ENCODE results near the gene HSD17B12.

Gene HSD17B12

DNA sequence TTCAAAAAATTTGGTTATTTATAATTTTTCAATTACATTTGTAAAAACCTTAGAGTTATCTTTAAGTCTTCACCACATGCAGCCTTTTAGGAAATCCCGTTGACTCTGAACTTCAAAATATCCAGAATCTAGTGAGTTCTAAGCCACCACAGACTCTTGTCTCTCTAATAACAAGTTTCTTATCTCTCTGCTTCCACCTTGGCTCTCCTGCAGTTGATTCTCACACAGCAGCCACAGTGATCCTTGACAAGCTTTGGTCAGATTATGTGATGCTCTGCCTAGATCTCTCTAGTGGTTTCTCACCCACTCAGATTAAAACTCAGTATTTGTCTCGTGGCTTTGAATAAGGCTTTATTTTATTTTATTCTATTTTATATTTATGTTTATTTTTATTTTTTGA lies 8.6 kb downstream of the HSD17B12 start:
- DNase-seq: no peak

DNA sequence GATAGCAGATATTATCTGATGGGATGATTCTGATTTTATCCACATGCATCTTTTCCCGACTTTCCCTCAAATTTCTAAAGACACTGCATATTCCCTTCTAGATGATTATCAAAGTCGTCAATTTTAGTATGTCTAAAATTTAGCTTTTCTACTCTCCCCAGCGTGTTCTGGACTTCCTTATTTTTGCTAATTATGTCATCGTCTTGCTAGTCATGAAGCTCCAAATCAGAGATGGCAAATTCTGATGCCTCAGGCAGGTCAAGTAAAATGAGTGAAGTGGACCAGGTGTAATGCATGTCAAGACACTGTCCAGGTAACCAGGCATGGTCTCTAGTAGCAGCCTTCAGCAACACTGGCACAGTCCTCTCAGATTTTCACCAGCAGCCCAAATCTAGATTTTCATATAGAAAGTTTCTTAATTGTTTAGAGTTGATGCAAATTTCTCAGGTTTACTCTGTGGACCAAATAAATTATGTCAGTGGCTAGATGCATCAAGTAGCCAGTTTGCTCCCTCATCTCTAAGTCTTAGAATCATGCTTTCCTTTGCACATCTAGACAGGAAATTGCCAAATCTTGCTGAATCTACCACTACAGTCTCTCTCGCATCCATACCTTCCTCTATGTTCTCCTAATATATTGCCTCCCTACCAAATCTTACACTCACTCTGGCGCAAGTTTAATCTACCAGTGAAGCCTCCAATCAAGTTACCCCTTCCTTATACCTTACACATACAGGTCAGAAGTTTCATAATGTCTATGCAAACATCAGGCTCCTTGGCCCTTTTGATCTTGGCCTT lies 10.6 kb downstream of the HSD17B12 start:
- no peak for DNase-seq

DNA sequence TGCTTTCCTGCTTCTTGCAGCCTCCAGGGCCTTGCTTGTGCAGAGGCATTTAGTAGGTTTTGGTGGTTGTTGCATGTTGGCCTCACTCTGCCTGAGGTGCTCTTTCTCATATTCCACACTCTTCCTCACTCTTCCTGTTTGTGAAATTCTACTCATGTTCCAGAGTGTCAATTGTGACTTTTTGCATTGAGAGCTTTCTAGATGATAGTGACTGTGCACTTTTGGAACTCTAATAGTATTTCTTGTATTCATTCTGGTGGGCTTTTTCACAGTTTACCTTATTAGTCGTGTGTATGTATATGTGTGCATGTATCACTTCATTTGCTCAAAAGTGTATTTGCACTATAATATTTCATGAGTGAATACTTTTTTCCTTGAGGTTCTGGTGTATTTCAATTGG lies 11.3 kb downstream of the HSD17B12 start:
- no peak for DNase-seq

DNA sequence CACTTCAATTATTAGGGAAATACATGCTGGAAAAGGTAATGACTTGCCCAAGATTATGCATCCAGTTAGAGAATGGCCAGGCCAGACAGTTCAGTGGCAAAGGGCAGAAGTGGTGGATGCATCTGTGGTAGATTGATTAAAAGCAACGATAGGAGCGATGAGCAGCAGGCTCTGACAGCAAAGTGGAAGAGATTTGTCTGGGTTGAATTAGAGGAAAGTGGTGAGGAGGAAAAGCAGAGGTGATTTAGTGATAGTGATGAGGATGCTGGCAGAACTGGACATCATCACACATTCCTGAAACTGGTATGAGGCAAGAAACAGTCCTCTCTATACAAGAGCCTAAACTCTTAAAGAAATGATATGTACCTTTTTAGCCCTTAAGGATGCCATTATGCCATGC lies 12.5 kb downstream of the HSD17B12 start:
- DNase-seq: no peak

DNA sequence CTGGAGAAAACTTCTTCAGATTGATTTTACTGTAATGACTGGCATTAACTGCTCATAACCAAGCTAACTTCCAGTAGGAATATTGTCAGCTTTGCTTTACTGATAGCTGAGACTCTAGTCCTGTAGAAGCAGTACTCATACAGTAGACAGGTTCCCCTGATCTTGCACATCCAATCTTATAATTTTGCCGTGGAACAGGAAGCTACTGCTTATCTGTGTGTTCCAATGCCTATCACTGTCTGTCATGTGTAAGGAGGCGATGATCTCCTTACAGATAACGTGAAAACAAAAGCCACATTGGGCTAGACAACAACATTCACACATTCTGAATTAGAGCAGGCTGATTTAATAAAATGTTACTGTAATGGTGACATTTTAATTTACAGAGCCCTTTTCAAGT lies 13.2 kb downstream of the HSD17B12 start:
- no peak for DNase-seq

DNA sequence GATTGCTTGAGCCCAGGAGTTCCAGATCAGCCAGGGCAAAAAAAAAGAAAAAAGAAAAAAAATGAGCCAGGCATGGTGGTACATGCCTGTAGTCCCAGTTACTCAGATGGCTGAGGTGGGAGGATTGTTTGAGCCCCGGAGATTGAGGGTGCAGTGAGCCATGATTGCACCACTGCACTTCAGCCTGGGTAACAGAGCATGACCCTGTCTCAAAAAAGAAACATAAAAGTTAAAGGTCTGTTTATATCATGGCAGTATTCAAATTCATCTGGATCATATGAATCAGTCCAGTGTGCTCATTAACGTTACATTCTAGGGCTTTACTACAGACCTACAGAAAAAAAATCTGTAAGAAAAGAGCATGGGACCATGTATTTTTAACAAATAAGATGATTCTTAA lies 13.9 kb downstream of the HSD17B12 start:
- DNase-seq: no peak

DNA sequence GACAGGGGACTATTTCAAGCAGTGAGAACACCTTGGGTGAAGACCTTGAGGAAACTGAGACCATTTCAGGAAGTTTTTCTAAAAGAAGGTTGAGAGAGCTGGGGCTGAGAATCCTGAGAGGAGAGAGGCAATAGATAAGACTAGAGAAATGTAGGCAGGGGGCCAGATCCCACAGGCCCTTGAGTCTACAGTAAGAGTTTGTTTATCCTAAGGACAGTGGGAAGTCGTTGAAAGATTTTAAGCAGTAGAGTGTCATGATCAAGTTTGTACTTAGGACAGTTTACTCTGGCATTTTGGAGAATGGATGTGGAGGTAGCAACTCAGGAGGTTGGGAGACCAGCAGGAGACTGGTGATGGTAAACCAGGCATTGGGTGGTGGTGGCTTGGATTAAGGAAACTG lies 17.1 kb downstream of the HSD17B12 start:
- no peak for DNase-seq

DNA sequence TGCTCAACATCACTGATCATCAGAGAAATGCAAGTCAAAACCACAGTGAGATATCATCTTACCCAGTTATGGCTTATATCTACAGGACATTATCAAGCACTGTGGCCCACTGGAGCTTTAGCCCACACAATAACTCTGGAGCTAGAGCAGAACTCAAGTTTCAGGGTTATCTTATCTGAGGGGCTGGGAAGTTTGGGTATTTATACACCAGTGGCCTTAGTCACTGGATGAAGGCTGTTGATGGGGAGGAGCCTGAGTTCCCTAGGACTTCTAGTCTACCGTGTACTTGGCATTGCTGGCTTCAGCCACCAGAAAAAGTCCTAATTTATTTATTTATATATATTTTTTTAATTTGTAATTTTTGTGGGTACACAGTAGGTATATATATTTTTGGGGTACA lies 19.3 kb downstream of the HSD17B12 start:
- DNase-seq: no peak

DNA sequence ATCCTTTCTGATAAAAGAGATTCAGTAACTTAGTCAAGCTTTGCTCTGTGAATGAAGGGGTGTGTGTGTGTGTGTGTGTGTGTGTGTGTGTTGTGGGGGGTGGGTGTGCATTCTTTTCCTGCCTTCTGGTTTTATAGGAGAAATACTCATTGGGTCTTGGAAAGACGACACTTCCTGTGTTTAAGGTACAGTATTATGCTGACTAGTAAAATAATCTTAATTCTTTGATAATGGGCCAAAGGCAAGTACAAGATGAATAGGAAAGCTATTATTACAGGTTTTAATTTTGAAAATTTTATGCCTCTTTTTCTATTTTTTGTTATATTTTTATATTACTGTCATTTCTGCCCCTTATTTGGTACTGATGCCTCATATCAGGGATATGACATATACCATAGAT lies 26.1 kb downstream of the HSD17B12 start:
- no peak for DNase-seq

DNA sequence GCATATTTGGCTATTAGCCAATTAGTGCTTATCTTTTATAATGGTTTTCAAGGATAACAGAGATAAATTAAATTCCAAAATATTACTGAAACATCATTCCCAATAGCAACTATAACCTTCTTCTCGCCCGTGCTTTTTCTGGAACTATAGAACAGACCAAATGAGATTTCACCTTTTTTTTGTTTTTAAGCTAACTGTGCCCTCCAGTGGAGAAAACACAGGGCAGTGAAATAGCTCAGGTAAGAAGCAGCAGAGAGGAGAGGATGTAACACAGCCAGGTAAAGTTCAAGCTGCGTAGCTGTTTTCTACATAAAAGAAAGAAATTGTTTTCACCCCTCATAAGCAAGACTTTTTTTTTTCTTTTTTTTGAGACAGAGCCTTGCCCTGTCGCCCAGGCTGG lies 28.2 kb downstream of the HSD17B12 start:
- no peak for DNase-seq

DNA sequence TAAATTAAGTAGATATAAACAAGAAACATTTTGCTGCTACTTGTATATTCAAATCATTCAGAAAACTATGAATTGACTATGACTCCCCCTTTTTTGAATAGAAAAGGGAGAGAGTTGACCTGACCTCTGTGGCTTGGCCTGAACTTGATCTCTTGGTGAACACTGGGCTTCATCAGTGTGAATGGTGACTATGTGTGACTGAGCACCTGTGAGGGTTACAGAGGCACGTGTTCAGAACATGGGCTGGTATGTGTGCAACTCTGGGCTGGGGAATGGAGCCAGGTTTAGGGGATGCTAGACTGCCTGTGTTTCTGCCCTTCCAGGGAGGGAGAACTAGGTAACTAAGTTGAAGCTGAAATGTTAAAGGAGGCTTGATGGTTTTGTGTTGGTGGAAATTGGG lies 29.2 kb downstream of the HSD17B12 start:
- DNase-seq: no peak

DNA sequence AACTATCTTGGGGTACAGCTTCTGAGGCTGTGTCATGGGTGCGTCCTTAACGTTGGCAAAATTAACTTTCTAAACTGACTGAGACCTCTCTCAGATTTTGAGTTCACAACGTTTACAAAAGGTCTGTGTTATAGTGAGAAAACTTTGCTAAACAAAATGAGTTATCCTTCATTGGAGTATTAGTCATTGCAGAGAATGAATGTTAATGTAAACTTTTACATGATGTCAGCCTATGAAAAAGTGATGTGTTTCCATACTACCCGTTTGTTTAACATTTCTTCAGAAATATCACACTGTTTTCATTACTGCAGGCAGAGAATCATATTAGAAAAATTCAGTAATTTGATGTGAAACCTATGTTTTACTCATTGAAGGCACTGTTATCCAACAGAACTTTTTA lies 32.1 kb downstream of the HSD17B12 start:
- no peak for DNase-seq

DNA sequence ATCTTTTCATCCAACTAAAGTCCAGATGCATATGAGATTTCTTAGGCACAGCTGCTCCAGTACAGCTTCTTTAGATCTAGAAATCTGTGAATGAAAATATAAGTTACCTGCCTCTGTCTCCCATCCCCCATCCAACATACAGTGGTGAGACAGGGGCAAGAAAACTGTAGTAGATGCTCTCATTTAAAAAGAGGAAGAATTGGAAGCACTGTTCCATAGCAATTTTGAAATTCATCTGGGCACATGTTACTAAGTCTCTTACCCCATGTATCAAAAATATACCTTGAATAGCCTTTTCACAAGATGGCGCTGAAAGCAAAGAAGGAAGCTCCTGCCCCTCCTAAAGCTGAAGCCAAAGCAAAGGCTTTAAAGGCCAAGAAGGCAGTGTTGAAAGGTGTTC lies 37.8 kb downstream of the HSD17B12 start:
- no peak for DNase-seq

DNA sequence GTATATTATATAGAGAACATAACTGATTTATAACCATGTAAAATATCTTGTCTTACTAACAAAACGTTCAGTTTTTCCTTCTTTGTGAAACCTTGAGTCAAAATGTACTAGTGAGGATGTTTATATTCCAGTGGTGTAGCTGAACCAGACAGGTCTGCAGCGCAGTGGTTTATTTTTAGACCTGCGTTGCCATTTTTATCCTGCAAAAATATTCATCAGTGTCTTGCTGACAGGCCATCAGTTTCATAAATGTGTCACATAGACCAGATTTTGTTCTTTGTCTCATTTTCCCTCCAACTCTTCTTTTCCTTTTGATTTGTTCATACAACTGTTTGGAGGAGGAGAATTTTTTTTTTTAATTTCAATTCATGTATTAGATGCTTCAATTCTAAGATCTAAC lies 43.1 kb downstream of the HSD17B12 start:
- DNase-seq: no peak

DNA sequence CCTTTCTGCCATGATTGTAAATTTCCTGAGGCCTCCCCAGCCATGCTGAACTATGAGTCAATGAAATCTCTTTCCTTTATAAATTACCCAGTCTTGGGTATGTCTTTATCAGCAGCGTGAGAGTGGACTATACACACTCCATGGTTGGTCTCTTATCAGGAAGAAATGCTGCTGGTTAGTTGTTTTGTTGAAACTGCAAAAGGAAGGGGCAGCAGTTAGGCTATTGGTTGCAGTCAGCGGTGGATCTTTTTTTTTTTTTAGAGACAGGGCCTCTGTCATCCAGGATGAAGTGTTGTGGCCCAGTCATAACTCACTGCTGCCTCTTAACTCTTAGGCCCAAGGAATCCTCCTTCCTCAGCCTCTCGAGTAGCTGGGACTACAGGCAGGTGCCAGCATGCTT lies 51.7 kb downstream of the HSD17B12 start:
- no peak for DNase-seq

DNA sequence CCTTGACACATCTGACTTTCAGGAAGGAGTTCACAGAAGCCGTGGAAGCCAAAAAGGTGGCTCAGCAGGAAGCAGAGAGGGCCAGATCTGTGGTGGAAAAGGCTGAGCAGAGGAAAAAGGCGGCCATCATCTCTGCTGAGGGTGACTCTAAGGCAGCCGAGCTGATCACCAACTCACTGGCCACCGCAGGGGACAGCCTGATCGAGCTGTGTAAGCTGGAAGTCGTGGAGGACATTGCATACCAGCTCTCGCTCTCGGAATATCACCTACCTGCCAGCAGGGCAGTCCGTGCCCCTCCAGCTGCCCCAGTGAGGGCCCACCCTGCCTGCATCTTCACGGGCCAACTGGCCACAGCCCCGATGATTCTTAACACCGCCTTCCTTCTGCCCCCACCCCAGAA lies 53.7 kb downstream of the HSD17B12 start:
- DNase-seq: no peak

DNA sequence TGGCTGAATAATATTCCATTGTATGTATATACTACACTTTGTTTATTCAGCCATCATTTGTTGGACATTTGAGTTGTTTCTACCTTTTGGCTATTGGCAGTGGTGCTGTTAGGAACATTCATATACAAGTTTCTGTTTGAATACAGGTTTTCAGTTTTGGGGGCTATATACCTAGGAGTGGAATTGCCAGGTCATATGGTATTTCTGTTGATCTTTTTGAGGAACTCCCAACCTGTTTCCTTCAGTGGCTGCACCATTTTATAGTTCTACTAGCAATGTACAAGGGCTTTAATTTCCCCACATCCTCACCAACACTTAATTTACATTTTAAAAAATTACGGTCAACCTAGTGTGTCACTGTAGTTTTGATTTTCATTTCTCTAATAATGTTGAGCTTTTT lies 54.6 kb downstream of the HSD17B12 start:
- DNase-seq: no peak

DNA sequence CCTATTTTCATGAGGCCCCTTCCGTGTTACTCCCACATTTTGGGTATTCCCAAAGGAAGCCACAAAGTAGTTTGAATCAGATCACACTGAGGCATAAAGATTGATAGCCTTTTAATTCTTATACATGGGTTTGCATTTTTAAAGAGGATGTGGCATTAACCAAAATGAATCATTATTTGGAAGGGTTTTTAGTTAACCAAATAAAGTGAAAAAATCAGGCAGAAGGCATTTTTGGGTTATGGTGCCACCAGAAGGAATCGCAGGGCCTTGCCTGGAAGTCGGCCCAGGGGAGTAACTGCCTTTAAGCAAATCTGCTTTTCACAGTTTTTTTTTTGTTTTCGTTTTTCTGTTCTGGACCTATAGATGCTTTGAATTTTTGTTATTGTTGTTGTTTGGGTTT lies 55.4 kb downstream of the HSD17B12 start:
- no peak for DNase-seq

DNA sequence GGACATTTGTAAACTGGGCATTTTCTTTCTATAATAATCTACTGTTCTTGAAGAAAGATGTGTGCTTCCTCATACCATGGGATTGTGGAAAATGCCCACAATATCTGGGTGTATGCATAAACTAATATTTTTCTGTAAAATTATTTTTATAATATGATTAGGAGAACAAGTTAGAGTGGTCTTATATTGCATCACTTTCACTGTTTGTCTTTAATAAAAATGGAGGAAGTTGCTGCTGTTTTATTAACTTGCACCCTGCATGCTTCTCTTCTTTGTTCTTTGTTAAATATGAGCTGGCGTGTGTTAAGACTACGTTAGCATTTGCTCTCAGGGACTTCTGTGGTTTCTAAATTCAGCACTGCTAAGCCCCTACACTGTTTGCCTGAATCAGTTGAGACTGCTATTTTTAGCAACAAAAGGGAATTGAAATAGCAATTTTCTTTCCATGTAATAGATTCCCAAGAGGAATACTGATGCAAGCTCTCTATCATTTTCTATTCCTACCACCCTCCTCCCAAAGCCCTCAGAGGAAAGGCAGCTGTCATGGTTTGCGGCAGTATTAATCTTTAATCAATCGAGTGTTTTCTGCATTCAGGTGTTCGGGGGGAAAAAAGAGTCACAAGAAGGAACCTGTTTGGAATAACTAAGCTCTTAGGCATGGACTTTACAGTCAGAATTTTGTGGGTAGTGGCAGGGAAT lies 56.1 kb downstream of the HSD17B12 start:
- DNase-seq: no peak

DNA sequence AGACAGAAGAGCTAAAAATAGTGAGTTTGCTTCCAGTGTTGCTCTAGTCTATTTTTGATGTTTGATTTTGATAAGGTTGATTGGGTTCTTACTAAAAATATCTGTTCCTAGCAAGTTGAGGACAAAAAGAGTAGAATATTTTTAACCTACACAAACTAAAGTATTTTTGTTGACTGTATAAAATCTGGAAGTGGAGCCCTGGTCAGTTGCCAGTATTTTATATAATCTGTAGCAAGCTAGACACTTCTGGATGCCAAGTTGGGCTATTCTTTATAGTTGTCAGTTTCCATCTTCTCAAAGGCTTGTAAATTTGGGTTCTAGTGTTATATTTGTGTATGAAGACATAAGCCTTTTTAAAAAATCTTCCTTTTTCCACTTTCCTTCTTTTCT lies 56.7 kb downstream of the HSD17B12 start:
- DNase-seq: no peak

DNA sequence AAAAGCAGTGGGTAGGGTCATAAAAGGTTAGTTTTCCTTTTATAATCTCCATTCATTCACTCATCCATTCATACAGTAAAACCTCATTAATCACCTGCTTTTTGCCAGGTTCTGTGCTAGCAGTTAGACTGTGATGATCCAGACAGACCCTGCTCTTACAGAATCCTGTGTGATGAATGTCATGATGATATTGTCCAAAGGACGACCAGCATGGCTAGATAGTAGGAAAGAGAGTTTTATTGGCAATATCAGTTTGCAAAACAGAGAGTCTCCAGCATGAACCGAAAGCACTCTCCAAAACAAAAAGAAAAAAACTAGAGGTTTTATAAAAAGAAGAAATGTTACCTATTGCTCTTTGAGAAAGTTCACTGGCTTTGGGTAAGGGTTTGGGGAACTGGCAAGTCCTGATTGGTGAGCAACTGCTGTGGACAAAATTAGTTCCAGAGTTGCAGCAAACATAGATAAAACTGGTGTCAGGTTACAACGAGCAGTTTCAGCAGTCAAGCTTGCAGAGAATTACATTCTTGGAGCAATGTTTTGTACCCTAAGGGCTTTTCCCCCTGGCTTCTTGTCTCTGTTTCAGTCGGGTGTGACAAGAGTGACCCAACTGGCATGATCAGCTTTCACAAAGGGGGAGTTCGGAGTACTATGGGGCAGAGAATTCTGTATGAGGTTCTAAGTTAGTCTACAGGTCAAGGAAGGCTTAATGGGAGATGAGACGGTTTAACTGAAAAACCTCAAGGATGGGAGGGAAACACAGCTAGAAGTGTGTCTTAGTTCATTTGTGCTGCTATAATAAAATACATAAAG lies 58.3 kb downstream of the HSD17B12 start:
- no peak for DNase-seq

DNA sequence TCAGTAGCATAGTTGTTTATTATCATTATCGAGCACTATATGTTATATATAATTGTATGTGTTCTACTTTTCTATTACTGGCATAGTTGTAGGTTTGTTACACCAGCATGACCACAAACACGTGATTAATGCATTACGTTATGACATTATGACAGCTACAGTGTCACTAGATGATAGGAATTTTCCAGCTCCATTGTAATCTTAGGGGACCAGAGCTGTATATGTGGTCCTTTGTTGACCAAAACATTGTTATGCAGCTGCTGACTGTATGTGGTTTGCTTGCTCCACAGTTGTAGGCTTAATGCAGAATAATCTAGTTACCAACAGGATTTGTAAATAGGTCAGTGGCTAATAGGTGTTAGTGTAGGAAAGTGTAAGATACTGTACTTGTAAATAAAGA lies 66.1 kb downstream of the HSD17B12 start:
- no peak for DNase-seq

DNA sequence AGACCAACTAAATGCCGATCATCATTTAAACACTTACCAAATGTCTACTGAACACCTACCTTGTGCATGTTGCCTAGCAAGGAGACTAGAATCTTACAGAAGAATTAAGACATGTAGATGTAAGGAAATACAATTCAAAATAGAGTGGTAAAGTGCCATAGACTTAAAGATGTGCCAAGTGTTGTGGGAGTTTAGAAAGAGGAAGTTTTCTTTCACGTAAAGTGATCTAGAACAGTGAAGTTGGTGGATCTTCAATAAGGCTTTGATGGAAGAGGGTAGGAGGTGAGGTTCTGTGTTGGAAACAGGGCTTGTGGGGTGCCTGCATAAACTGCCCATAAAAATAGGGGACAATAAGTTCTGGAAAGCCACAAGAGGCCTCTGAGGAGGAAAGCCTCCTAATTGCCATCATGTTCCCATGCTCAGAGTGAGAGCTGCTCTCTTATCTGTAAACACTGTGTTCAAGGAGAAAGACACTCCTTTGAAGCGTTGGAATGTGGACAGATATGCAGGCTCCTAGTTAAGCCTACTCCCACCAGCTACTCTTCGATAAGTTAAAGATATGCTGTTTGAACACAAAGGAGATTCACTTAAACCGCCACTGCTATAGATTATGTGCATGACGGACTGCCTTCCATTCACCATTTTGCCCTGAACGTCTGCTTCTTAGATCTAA lies 66.7 kb downstream of the HSD17B12 start:
- no peak for DNase-seq
